Measurements from ENCODE around the gene CLIP2.
"Not testable (repeated sequence)": the region's sequence is repeated elsewhere in the genome, so short reads cannot be mapped to it uniquely, and the experiment has no call there.

The CLIP2 gene

DNA sequence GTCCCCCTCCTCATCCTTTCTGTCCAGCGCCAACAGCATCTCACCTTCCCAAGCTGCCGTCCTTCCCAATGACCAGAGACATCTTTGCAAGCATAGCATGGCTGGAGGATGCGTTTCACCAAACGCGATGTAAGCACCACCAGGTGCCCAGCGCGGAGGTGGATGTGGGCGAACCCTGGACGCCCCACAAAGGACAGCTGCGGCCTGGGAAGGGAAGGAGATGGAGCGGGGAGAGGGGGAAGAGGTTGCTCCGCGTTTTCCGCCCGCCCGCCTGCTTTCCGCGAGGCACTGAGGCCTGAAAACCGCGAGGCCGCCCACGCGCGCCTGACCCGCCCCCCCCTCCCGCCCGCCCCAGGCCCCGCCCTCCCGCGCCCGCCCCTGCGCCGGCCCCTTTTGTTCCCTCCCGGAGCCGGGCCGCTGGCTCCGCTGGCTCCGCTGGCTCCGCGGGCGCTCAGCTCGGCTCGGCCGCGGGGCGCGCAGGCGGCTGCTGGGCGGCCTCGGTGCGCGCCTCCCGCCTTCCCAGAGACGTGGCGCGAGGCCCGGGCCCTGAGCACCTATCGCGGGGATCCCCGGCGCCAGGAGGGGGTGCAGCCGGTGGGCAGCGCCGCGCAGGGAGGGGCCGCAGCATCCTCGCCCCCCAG lies at the start of gene CLIP2:
TSS of gene CLIP2 (plus strand) at position 390 of the 641 bp plus-strand sequence. CDS start 28,140 bp downstream, outside the sequence.
- H3K4me1 Mint-ChIP-seq: peaks cover 33% of the 10 kb centered on the region
- DNase-seq (ENCODE audit: low spot score in 2 of 2) (peak; percentile 61 to 64), ATAC-seq (ENCODE audit: low read depth) (peak; percentile 51)
- peak within 1 kb of the TSS; percentile 86 for H3K27ac Mint-ChIP-seq
- H3K4me3 Mint-ChIP-seq: peak within 1 kb of the TSS; percentile 92
- H3K27me3 Mint-ChIP-seq: no peaks in the 10 kb centered on the region
- no peaks in the 10 kb centered on the region for H3K9me3 Mint-ChIP-seq
- H3K36me3 Mint-ChIP-seq: no peaks in the 10 kb centered on the region

- H3K4me1 Mint-ChIP-seq: peaks cover 20% of the 10 kb centered on the region
- ATAC-seq (ENCODE audit: low read depth) (no peak), DNase-seq (ENCODE audit: low spot score in 2 of 2) (no peak)
- H3K36me3 Mint-ChIP-seq: peaks cover 22% of the 10 kb centered on the region
- H3K4me3 Mint-ChIP-seq: no peak overlapping the region
- no peak overlapping the region for H3K27ac Mint-ChIP-seq
- no peaks in the 10 kb centered on the region for H3K27me3 Mint-ChIP-seq
- no peaks in the 10 kb centered on the region for H3K9me3 Mint-ChIP-seq
Observed at GRCh38 chr7:74240482-74240881, 48.7 kb upstream of the CLIP2 start.

- H3K36me3 Mint-ChIP-seq: peaks cover 20% of the 10 kb centered on the region
- H3K4me3 Mint-ChIP-seq: peak overlapping the region; percentile 85
- H3K27ac Mint-ChIP-seq: peak overlapping the region; percentile 14
- H3K27me3 Mint-ChIP-seq: no peaks in the 10 kb centered on the region
- peak; percentile 14 for ATAC-seq (ENCODE audit: low read depth)
- H3K4me1 Mint-ChIP-seq: peaks cover 20% of the 10 kb centered on the region
- no peaks in the 10 kb centered on the region for H3K9me3 Mint-ChIP-seq
- DNase-seq (ENCODE audit: low spot score in 2 of 2): no peak
Observed at GRCh38 chr7:74242122-74242443, 47.1 kb upstream of the CLIP2 start.

DNA sequence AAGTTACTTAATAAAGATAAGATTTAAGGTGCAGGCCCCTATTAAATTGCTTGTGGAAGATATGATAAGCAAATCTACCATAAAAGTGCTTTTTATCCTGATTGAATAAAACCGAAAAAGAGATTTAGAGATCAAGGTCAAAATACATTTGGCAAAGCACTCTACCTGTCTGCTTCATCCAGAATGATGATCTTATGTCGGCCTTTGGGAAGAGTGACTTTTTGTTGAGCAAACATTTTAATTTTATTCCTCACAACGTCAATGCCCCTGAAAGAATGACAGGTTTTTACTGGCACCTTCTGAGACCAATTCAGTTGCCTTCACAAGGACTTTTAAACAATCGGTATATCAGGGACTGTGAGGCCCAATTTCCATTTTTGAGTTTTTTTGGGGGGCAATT lies 42.7 kb upstream of the CLIP2 start:
- ATAC-seq (ENCODE audit: low read depth): no peak
- Mint-ChIP-seq H3K9me3 (no peaks in the 10 kb centered on the region), H3K36me3 (peaks cover 22% of the 10 kb centered on the region), H3K4me3 (no peak overlapping the region), H3K4me1 (peaks cover 15% of the 10 kb centered on the region), H3K27me3 (no peaks in the 10 kb centered on the region), H3K27ac (no peak overlapping the region)
- DNase-seq (ENCODE audit: low spot score in 2 of 2): no peak

DNA sequence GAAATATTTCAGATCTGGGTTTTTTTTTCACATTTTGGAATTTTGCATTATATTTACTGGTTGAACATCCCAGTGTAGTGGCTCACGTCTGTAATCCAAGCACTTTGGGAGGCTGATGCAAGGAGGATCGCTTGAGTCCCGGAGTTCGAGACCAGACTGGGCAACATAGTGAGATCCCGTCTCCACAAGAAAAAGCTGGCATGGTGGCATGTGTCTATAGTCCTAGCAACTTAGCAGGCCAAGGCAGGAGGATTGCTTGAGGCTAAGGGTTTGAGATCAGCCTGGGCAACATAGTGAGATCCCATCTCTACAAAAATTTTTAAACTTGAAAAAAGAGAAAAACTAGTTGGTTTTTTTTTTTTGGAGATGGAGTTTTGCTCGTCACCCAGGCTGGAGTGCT lies 41.1 kb upstream of the CLIP2 start:
- DNase-seq (ENCODE audit: low spot score in 2 of 2) (no peak), ATAC-seq (ENCODE audit: low read depth) (no peak)
- Mint-ChIP-seq H3K27ac (no peak overlapping the region), H3K27me3 (no peaks in the 10 kb centered on the region), H3K36me3 (peaks cover 18% of the 10 kb centered on the region), H3K9me3 (no peaks in the 10 kb centered on the region), H3K4me1 (peaks cover 10% of the 10 kb centered on the region), H3K4me3 (no peak overlapping the region)

DNA sequence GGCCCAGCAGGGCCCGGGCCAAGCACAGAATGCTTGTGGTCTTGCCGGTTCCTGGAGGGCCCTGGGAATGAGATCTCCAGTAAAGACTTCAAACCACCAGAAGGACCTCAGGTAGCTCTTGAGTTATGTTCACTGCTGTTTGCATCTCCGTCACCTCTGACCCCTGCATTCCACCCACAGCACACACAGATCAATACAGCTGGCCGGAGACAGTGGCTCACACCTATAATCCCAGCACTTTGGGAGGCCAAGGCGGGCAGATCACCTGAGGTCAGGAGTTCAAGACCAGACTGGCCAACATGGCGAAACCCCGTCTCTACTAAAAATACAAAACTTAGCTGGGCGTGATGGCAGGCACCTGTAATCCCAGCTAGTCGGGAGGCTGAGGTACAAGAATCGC lies 40.1 kb upstream of the CLIP2 start:
- H3K4me1 Mint-ChIP-seq; DNase-seq (ENCODE audit: low spot score in 2 of 2); H3K9me3 Mint-ChIP-seq; H3K4me3 Mint-ChIP-seq; H3K27ac Mint-ChIP-seq; H3K27me3 Mint-ChIP-seq; ATAC-seq (ENCODE audit: low read depth): not testable (repeated sequence)
- peaks cover 16% of the 10 kb centered on the region for H3K36me3 Mint-ChIP-seq

DNA sequence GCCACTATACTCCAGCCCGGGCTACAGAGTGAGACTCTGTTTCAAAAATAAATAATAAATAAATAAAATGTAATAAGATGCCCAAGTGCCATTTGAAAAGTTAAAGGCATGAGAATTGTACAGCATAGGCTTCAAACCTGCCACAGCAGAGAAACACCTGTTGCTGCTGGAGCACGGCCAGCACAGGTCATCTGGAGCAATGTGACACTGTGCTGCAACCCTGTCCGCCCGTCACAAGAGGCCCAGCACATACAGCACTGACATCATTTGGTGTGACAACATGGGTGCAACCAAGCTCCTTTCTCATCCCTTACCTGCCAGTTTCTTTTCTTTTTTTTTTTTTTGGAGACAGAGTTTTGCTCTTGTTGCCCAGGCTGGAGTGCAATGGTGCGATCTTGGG lies 36.3 kb upstream of the CLIP2 start:
- peaks cover 16% of the 10 kb centered on the region for H3K36me3 Mint-ChIP-seq
- no peaks in the 10 kb centered on the region for H3K9me3 Mint-ChIP-seq
- H3K4me1 Mint-ChIP-seq: peaks cover 13% of the 10 kb centered on the region
- H3K27ac Mint-ChIP-seq: no peak overlapping the region
- H3K27me3 Mint-ChIP-seq: no peaks in the 10 kb centered on the region
- ATAC-seq (ENCODE audit: low read depth) (no peak), DNase-seq (ENCODE audit: low spot score in 2 of 2) (no peak)
- H3K4me3 Mint-ChIP-seq: peak overlapping the region; percentile 51

GRCh38 chr7:74253331-74253730 lies 35.9 kb upstream of the CLIP2 start:
- peaks cover 16% of the 10 kb centered on the region for H3K36me3 Mint-ChIP-seq
- peaks cover 13% of the 10 kb centered on the region for H3K4me1 Mint-ChIP-seq

DNA sequence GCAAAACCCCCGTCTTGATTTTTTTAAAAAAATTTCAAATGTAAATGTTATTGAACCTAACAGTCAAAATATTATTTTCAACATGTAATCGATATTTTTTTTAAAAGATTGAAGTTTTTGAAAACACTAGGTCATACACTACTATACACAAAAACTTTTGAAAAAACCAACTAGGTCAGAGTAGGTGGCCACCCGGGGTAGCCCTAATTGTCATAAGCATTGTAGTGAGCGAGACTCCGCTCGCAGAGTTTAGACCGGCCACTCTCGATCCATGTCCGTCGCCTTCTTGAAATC lies 35.4 kb upstream of the CLIP2 start:
- ATAC-seq (ENCODE audit: low read depth) (no peak), DNase-seq (ENCODE audit: low spot score in 2 of 2) (no peak)
- no peaks in the 10 kb centered on the region for H3K9me3 Mint-ChIP-seq
- H3K36me3 Mint-ChIP-seq: peaks cover 16% of the 10 kb centered on the region
- H3K27ac Mint-ChIP-seq: peak overlapping the region; percentile 92
- H3K4me1 Mint-ChIP-seq: peaks cover 13% of the 10 kb centered on the region
- H3K4me3 Mint-ChIP-seq: peak overlapping the region; percentile 98
- no peaks in the 10 kb centered on the region for H3K27me3 Mint-ChIP-seq

More at GRCh38 chr7:74253331-74253730, 35.9 kb upstream of the CLIP2 start:
- DNase-seq (ENCODE audit: low spot score in 2 of 2) (no peak), ATAC-seq (ENCODE audit: low read depth) (no peak)
- H3K27ac Mint-ChIP-seq: no peak overlapping the region
- no peaks in the 10 kb centered on the region for H3K9me3 Mint-ChIP-seq
- H3K27me3 Mint-ChIP-seq: no peaks in the 10 kb centered on the region
- peak overlapping the region; percentile 49 for H3K4me3 Mint-ChIP-seq

GRCh38 chr7:74254129-74254857 lies 34.9 kb upstream of the CLIP2 start, which contains the start of gene RFC2:
TSS of gene RFC2 (minus strand) at chr7:74254399. CDS start at chr7:74254383, 16 bp downstream.
- Mint-ChIP-seq H3K4me1 (peaks cover 13% of the 10 kb centered on the region), H3K36me3 (peaks cover 16% of the 10 kb centered on the region), H3K27me3 (no peaks in the 10 kb centered on the region), H3K4me3 (peak within 1 kb of the TSS; percentile 98), H3K9me3 (no peaks in the 10 kb centered on the region), H3K27ac (peak within 1 kb of the TSS; percentile 92)
- peak; percentile 97 for ATAC-seq (ENCODE audit: low read depth)
- peak; percentile 98 to 100 for DNase-seq (ENCODE audit: low spot score in 2 of 2)

- Mint-ChIP-seq H3K4me3 (peak overlapping the region; percentile 98), H3K4me1 (peaks cover 13% of the 10 kb centered on the region), H3K27ac (peak overlapping the region; percentile 92), H3K36me3 (peaks cover 13% of the 10 kb centered on the region), H3K9me3 (no peaks in the 10 kb centered on the region), H3K27me3 (peaks cover 2% of the 10 kb centered on the region)
- no peak for ATAC-seq (ENCODE audit: low read depth)
- no peak for DNase-seq (ENCODE audit: low spot score in 2 of 2)
Observed at GRCh38 chr7:74254858-74255379, 34.3 kb upstream of the CLIP2 start.

- not testable (repeated sequence) for H3K9me3 Mint-ChIP-seq; DNase-seq (ENCODE audit: low spot score in 2 of 2); H3K27me3 Mint-ChIP-seq; H3K27ac Mint-ChIP-seq; ATAC-seq (ENCODE audit: low read depth)
- peak overlapping the region; percentile 14 for H3K4me3 Mint-ChIP-seq
- peaks cover 10% of the 10 kb centered on the region for H3K36me3 Mint-ChIP-seq
- peaks cover 11% of the 10 kb centered on the region for H3K4me1 Mint-ChIP-seq
Observed at GRCh38 chr7:74255461-74255860, 33.7 kb upstream of the CLIP2 start.

- Mint-ChIP-seq H3K36me3 (peaks cover 5% of the 10 kb centered on the region), H3K4me3 (peak overlapping the region; percentile 54), H3K27me3 (peaks cover 2% of the 10 kb centered on the region), H3K27ac (no peak overlapping the region), H3K4me1 (peaks cover 9% of the 10 kb centered on the region), H3K9me3 (no peaks in the 10 kb centered on the region)
- DNase-seq (ENCODE audit: low spot score in 2 of 2) (no peak), ATAC-seq (ENCODE audit: low read depth) (no peak)
Observed at GRCh38 chr7:74256491-74257408, 32.5 kb upstream of the CLIP2 start.

DNA sequence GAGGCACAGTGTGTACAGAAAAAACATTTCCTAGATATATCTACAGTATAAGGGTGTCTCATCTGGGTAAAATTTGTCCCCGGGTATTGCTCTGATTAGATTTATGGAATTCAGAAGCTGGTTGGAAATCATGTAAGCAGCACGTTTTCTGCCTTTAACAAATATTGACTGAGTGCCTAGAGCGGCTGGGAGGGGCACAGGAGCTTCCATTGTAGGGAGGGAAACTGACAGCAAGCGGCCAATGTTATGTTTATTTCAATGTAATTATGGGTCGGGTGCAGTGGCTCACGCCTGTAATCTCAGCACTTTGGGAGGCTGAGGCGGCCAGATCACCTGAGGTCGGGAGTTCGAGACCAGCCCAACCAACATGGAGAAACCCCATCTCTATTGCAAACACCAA lies 30.6 kb upstream of the CLIP2 start:
- H3K36me3 Mint-ChIP-seq: peaks cover 3% of the 10 kb centered on the region
- H3K27ac Mint-ChIP-seq: no peak overlapping the region
- peaks cover 2% of the 10 kb centered on the region for H3K27me3 Mint-ChIP-seq
- no peak for DNase-seq (ENCODE audit: low spot score in 2 of 2)
- ATAC-seq (ENCODE audit: low read depth): no peak
- H3K4me1 Mint-ChIP-seq: peaks cover 9% of the 10 kb centered on the region
- no peak overlapping the region for H3K4me3 Mint-ChIP-seq
- no peaks in the 10 kb centered on the region for H3K9me3 Mint-ChIP-seq
